HCT116 (cell line): ENCODE measurements around the gene HMCN1. TPM values are rescaled to one million over a fixed set of nuclear protein-coding genes. Genes with fewer than 3 reads are reported as not detected.

Experiments
- ATAC-seq: fragments of 200-7000 bp; cut with Tn5 transposase; 2 replicates; pipeline ENCODE4 v1.9.1; 2020; ENCODE audit warnings: mild to moderate bottlenecking, moderate library complexity
- BruUV-seq: library from RNA; stranded (reverse); fragments of 400-500 nt; replicated peaks from 2 replicates; lab custom pipeline; 2021; lab: Mats Ljungman, UMichigan
- CTCF ChIA-PET: fragments of 300-600 bp; sonication (Branson Sonifier 250); formaldehyde crosslinking; loops from one replicate; lab custom pipeline; 2021; ENCODE audit warnings: antibody characterized with exemption; lab: Charles Lee
- POLR2A ChIA-PET: fragments of 300-600, 350-600 bp; sonication (Branson Sonifier 250); formaldehyde crosslinking; loops from one replicate; lab custom pipeline; 2021; ENCODE audit warnings: antibody characterized with exemption; lab: Charles Lee
- RAD21 ChIA-PET, 2 experiments: fragments of 300-600 bp; sonication (Branson Sonifier 250); formaldehyde crosslinking; loops; one replicate each; lab custom pipeline; 2023; ENCODE audit warnings: low total read pairs in 2 of 2; ENCODE audit not compliant: uncharacterized antibody in 2 of 2, unreplicated experiment in 2 of 2, low non-redundant PET in 1 of 2; lab: Charles Lee
- DNase-seq: peaks from one replicate; pipeline ENCODE4 v3.0.0-alpha.2; 2010; ENCODE audit warnings: low read depth, low spot score
- H2AFZ ChIP-seq: fragments of 200-600 bp; shearing (Covaris generic), sonication (generic); 2 replicates; pipeline ENCODE4 v1.6.1; 2017; ENCODE audit warnings: low read depth, mixed run types, mixed read lengths, antibody characterized with exemption, low read length; ENCODE audit not compliant: poor library complexity, severe bottlenecking
- H3K27ac ChIP-seq: 2 replicates; pipeline ENCODE4 v1.5.1; 2012; ENCODE audit warnings: low read depth, low read length
- H3K27me3 ChIP-seq: fragments of 200-600 bp; sonication (generic); 2 replicates; pipeline ENCODE4 v1.6.1; 2016; ENCODE audit warnings: mixed run types, low read length, mixed read lengths; ENCODE audit not compliant: insufficient read depth
- H3K36me3 ChIP-seq, 2 experiments: fragments of 200-500 bp in 1 of 2; fragments of 200-600 bp in 1 of 2; sonication (Bioruptor generic) in 1 of 2; sonication (generic) in 1 of 2; 2 replicates each; pipeline versions ENCODE4 v1.5.1 to v1.6.1; 2014 to 2016; ENCODE audit warnings: low read length in 2 of 2, inconsistent platforms in 1 of 2, mixed read lengths in 1 of 2, mixed run types in 1 of 2; ENCODE audit not compliant: insufficient read depth in 2 of 2, control insufficient read depth in 1 of 2
- H3K4me1 ChIP-seq, 2 experiments: fragments of 200-600 bp in 1 of 2; sonication (generic) in 1 of 2; 2 replicates each; pipeline versions ENCODE4 v1.5.1 to v1.6.1; 2012 to 2017; ENCODE audit warnings: low read length in 2 of 2, inconsistent platforms in 1 of 2, mild to moderate bottlenecking in 1 of 2, mixed read lengths in 1 of 2, mixed run types in 1 of 2, moderate library complexity in 1 of 2; ENCODE audit not compliant: insufficient read depth in 2 of 2, control insufficient read depth in 1 of 2
- H3K4me2 ChIP-seq: fragments of 200-600 bp; sonication (generic); 2 replicates; pipeline ENCODE4 v1.6.1; 2017; ENCODE audit warnings: mixed run types, low read length, mixed read lengths
- H3K4me3 ChIP-seq, 2 experiments: fragments of 200-600 bp in 1 of 2; sonication (generic) in 1 of 2; replicated peaks in 1 of 2; 2 replicates each; pipeline ENCODE4 v1.5.1; 2011 to 2016; ENCODE audit warnings: low read length in 2 of 2, control low read depth in 1 of 2, low read depth in 1 of 2, mild to moderate bottlenecking in 1 of 2, mixed read lengths in 1 of 2, mixed run types in 1 of 2
- H3K79me2 ChIP-seq: fragments of 200-600 bp; sonication (generic); 2 replicates; pipeline ENCODE4 v1.6.1; 2017; ENCODE audit warnings: mild to moderate bottlenecking, mixed run types, low read length, moderate library complexity, mixed read lengths; ENCODE audit not compliant: insufficient read depth
- H3K9ac ChIP-seq: fragments of 200-600 bp; sonication (generic); 2 replicates; pipeline ENCODE4 v1.6.1; 2016; ENCODE audit warnings: low read length, mixed read lengths
- H3K9me2 ChIP-seq: fragments of 200-600 bp; sonication (generic), shearing (Covaris generic); 2 replicates; pipeline ENCODE4 v1.6.1; 2017; ENCODE audit warnings: mixed run types, mild to moderate bottlenecking, moderate library complexity; ENCODE audit not compliant: insufficient read depth
- H3K9me3 ChIP-seq, 2 experiments: fragments of 200-500 bp in 1 of 2; fragments of 200-600 bp in 1 of 2; sonication (Bioruptor generic) in 1 of 2; sonication (generic) in 1 of 2; 2 replicates each; pipeline ENCODE4 v1.6.1; 2014 to 2017; ENCODE audit warnings: low read length in 2 of 2, mixed read lengths in 2 of 2, inconsistent platforms in 1 of 2, low read depth in 1 of 2, mild to moderate bottlenecking in 1 of 2, mixed run types in 1 of 2, moderate library complexity in 1 of 2; ENCODE audit not compliant: control insufficient read depth in 1 of 2, insufficient read depth in 1 of 2
- H4K20me1 ChIP-seq: fragments of 200-600 bp; sonication (generic), shearing (Covaris generic); 2 replicates; pipeline ENCODE4 v1.6.1; 2017; ENCODE audit warnings: mixed run types, mild to moderate bottlenecking, moderate library complexity; ENCODE audit not compliant: insufficient read depth
- CBX3 ChIP-seq: IDR thresholded peaks from 2 replicates; pipeline ENCODE4 v1.6.1; 2012; ENCODE audit warnings: low read depth
- EGR1 ChIP-seq: IDR thresholded peaks from 2 replicates; pipeline ENCODE4 v1.6.1; 2012; ENCODE audit warnings: low read depth
- ELF1 ChIP-seq: IDR thresholded peaks from 2 replicates; pipeline ENCODE4 v1.6.1; 2012; ENCODE audit warnings: low read depth, borderline replicate concordance
- EZH2 ChIP-seq: fragments of 200-600 bp; sonication (generic); IDR thresholded peaks from 2 replicates; pipeline ENCODE4 v1.6.1; 2017; ENCODE audit warnings: antibody characterized with exemption, mixed run types
- FOSL1 ChIP-seq: IDR thresholded peaks from 2 replicates; pipeline ENCODE4 v1.6.1; 2012; ENCODE audit warnings: low read depth
- JUND ChIP-seq: IDR thresholded peaks from 2 replicates; pipeline ENCODE4 v1.6.1; 2012
- POLR2A ChIP-seq: IDR thresholded peaks from 2 replicates; pipeline ENCODE4 v1.7.0; 2011; ENCODE audit warnings: borderline replicate concordance; ENCODE audit not compliant: insufficient read depth, insufficient read length; ENCODE audit errors: extremely low read depth
- RAD21 ChIP-seq: IDR thresholded peaks from 2 replicates; pipeline ENCODE4 v1.6.1; 2012; ENCODE audit warnings: low read depth, mild to moderate bottlenecking
- SP1 ChIP-seq: IDR thresholded peaks from 2 replicates; pipeline ENCODE4 v1.6.1; 2012; ENCODE audit warnings: low read depth
- SRF ChIP-seq: IDR thresholded peaks from 2 replicates; pipeline ENCODE4 v1.6.1; 2012; ENCODE audit warnings: low read depth
- TCF7L2 ChIP-seq: IDR thresholded peaks from 2 replicates; pipeline ENCODE4 v1.7.0; 2011; ENCODE audit warnings: borderline replicate concordance, inconsistent platforms; ENCODE audit not compliant: insufficient read depth, insufficient read length; ENCODE audit errors: extremely low read depth
- YY1 ChIP-seq: IDR thresholded peaks from 2 replicates; pipeline ENCODE4 v1.6.1; 2011; ENCODE audit warnings: low read length, low read depth, moderate library complexity, mild to moderate bottlenecking; ENCODE audit not compliant: insufficient replicate concordance; ENCODE audit errors: extremely low read depth
- ZFX ChIP-seq: fragments of 450-650 bp; IDR thresholded peaks from 2 replicates; pipeline ENCODE4 v1.6.1; 2017
- intact Hi-C: fragments of 100-400 bp; cut with micrococcal nuclease; formaldehyde crosslinking; loops from 2 replicates; pipeline ENCODE4 v1.10.0; 2022
- total RNA-seq: library from RNA; stranded (reverse); gene quantifications from one replicate; pipeline ENCODE4 v1.2.1, GENCODE V29; 2021; ENCODE audit not compliant: unreplicated experiment
- TF ChIP-seq, protein P1 (sequence below): IDR thresholded peaks from 2 replicates; pipeline ENCODE4 v1.6.1; 2012
- TF ChIP-seq, protein P2 (sequence below), 3 experiments: fragments of 200-600 bp in 1 of 3; sonication (generic) in 1 of 3; IDR thresholded peaks in 2 of 3; conservative IDR thresholded peaks in 1 of 3; 2 replicates each; pipeline ENCODE4 v1.5.1; 2012 to 2017; ENCODE audit warnings: low read depth in 2 of 3, low read length in 2 of 3, antibody characterized with exemption in 1 of 3, borderline replicate concordance in 1 of 3, control low read depth in 1 of 3, mild to moderate bottlenecking in 1 of 3, mixed read lengths in 1 of 3, mixed run types in 1 of 3, moderate library complexity in 1 of 3; ENCODE audit not compliant: insufficient read depth in 1 of 3
- TF ChIP-seq, protein P3 (sequence below): IDR thresholded peaks from 2 replicates; pipeline ENCODE4 v1.6.1; 2012

Gene HMCN1
- total RNA-seq, 1 experiment from 2014 or later, result 0.59 TPM

DNA sequence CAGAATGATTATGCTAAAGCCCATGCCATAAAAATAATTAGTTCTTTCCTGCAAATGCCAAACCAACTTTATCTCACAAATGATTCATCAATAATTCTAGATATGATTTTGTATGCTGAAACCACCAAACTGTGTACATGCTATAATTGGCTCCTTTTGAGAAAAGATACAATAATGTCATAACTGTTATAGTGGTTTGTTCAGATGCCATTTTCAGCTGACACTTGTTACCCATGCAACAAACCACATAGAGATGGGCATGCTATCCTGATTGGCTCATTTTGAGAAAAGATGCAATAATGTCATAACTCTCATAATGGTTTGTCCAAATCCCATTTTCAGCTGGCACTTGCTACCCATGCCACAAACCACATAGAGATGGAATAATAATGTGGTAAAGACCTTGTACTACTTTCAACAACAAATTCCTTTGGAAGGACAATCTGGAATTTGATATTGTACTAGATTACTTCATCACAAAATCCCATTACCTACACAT lies 357.1 kb downstream of the HMCN1 start:
- no peaks in the 10 kb centered on the region for H3K27me3 ChIP-seq
- ChIA-PET POLR2A (no interaction called here), CTCF (no interaction called here), RAD21 (no interaction called here)
- H3K36me3 ChIP-seq, result no peaks in the 10 kb centered on the region
- DNase-seq (no peak), ATAC-seq (no peak)
- TF ChIP-seq, protein P1, sequence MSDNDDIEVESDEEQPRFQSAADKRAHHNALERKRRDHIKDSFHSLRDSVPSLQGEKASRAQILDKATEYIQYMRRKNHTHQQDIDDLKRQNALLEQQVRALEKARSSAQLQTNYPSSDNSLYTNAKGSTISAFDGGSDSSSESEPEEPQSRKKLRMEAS, result no peak
- TF ChIP-seq CBX3 (no peak), SP1 (no peak), EZH2 (no peak), ELF1 (no peak), EGR1 (no peak), YY1 (no peak)
- TF ChIP-seq, protein P2, sequence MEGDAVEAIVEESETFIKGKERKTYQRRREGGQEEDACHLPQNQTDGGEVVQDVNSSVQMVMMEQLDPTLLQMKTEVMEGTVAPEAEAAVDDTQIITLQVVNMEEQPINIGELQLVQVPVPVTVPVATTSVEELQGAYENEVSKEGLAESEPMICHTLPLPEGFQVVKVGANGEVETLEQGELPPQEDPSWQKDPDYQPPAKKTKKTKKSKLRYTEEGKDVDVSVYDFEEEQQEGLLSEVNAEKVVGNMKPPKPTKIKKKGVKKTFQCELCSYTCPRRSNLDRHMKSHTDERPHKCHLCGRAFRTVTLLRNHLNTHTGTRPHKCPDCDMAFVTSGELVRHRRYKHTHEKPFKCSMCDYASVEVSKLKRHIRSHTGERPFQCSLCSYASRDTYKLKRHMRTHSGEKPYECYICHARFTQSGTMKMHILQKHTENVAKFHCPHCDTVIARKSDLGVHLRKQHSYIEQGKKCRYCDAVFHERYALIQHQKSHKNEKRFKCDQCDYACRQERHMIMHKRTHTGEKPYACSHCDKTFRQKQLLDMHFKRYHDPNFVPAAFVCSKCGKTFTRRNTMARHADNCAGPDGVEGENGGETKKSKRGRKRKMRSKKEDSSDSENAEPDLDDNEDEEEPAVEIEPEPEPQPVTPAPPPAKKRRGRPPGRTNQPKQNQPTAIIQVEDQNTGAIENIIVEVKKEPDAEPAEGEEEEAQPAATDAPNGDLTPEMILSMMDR (IDR thresholded peaks at IDR 0.05 in 2 of 3, conservative IDR thresholded peaks at IDR 0.05 in 1 of 3; ENCODE audit: borderline replicate concordance in 1 of 3, insufficient read depth in 1 of 3, low read depth in 2 of 3, low read length in 2 of 3), result no peak
- H3K9me3 ChIP-seq, result no peaks in the 10 kb centered on the region
- BruUV-seq, result no TSS peak
- no peaks in the 10 kb centered on the region for H3K79me2 ChIP-seq
- H3K4me3 ChIP-seq, result no peak overlapping the region
- H3K27ac ChIP-seq, result no peak overlapping the region
- H3K9ac ChIP-seq, result no peak overlapping the region
- H4K20me1 ChIP-seq, result no peaks in the 10 kb centered on the region
- intact Hi-C loops, result no loop called here
- no peak overlapping the region for H3K4me2 ChIP-seq
- no peaks in the 10 kb centered on the region for H3K4me1 ChIP-seq
- no peak overlapping the region for H2AFZ ChIP-seq
- no peaks in the 10 kb centered on the region for H3K9me2 ChIP-seq

DNA sequence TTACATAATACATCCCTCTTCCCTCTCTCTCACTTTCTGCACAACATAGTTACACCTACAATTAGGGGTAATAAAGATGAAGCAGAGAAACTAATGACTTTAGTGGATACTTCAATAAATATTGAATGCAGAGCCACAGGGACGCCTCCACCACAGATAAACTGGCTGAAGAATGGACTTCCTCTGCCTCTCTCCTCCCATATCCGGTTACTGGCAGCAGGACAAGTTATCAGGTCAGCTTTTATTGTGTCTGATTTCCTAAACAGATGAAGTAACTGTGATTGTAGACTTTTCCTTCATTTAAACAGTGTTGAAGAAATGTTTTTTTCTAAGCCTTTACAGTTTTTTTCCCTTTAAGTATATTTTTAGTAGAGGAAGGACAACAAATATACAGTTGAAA lies 359.2 kb downstream of the HMCN1 start:
- no peak for TF ChIP-seq EGR1
- no peak for TF ChIP-seq EZH2
- TF ChIP-seq, protein P3, sequence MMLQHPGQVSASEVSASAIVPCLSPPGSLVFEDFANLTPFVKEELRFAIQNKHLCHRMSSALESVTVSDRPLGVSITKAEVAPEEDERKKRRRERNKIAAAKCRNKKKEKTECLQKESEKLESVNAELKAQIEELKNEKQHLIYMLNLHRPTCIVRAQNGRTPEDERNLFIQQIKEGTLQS, result no peak
- TF ChIP-seq POLR2A, result no peak
- no peak for TF ChIP-seq CBX3
- TF ChIP-seq JUND, result no peak
- TF ChIP-seq SRF, result no peak
- TF ChIP-seq ELF1, result no peak
- TF ChIP-seq FOSL1, result no peak
- TF ChIP-seq ZFX, result no peak
- no peak for TF ChIP-seq TCF7L2
- no peak for TF ChIP-seq RAD21
- H3K9me3 ChIP-seq, result no peaks in the 10 kb centered on the region
- no peaks in the 10 kb centered on the region for H3K79me2 ChIP-seq
- BruUV-seq, result no TSS peak
- no peak overlapping the region for H3K4me2 ChIP-seq
- intact Hi-C loops, result no loop called here
- H3K9me2 ChIP-seq, result no peaks in the 10 kb centered on the region
- no peaks in the 10 kb centered on the region for H3K4me1 ChIP-seq
- DNase-seq (no peak), ATAC-seq (no peak)
- no peaks in the 10 kb centered on the region for H3K36me3 ChIP-seq
- H4K20me1 ChIP-seq, result no peaks in the 10 kb centered on the region
- no peak overlapping the region for H2AFZ ChIP-seq
- H3K27me3 ChIP-seq, result no peaks in the 10 kb centered on the region
- ChIA-PET CTCF (no interaction called here), RAD21 (no interaction called here), POLR2A (no interaction called here)
- H3K9ac ChIP-seq, result no peak overlapping the region
- no peak overlapping the region for H3K27ac ChIP-seq
- no peak overlapping the region for H3K4me3 ChIP-seq
